ENCODE results near the gene CALN1. TPM values are rescaled to one million over a fixed set of nuclear protein-coding genes. Genes with fewer than 3 reads are reported as not detected.

Gene CALN1
- total RNA-seq, 4 donors from 2014 or later, result under 0.01 to 0.33 (median 0.10) TPM; not detected in 1

DNA sequence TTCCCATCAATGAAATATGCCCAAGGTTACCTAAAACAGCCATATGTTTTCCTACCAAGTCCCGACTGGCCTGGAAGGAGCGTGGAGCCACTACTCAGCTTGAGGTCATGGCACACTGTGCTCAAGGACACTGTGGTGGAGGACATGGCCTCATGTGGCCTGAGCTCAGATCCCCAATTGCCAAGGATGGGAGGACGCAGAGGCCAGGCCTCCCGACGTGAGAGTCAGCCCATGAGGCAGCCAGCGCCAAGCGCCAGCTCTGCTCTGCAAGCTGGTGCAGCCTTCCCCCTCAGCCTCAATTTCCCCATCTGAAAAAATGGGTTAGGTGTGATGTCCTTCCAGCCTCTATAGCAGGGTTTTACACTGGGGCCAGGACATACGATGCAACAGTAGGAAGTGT lies 302.6 kb downstream of the CALN1 start:
- 96 to 98% methylated on average over 4 to 5 of the region's 8 CpGs for WGBS, 2 donors
- intact Hi-C loops (cut with DNase I), result no loop called here
- Histone ChIP-seq H3K36me3 (no peaks in the 10 kb centered on the region), H3K27me3 (no peaks in the 10 kb centered on the region), H3K4me3 (replicated peaks in 1 of 3) (no peak overlapping the region), H3K27ac (no peak overlapping the region), H3K4me1 (no peaks in the 10 kb centered on the region), H3K9me3 (no peaks in the 10 kb centered on the region)
- no peak for TF ChIP-seq POLR2A (IDR thresholded peaks at IDR 0.05)
- TF ChIP-seq, protein P1, sequence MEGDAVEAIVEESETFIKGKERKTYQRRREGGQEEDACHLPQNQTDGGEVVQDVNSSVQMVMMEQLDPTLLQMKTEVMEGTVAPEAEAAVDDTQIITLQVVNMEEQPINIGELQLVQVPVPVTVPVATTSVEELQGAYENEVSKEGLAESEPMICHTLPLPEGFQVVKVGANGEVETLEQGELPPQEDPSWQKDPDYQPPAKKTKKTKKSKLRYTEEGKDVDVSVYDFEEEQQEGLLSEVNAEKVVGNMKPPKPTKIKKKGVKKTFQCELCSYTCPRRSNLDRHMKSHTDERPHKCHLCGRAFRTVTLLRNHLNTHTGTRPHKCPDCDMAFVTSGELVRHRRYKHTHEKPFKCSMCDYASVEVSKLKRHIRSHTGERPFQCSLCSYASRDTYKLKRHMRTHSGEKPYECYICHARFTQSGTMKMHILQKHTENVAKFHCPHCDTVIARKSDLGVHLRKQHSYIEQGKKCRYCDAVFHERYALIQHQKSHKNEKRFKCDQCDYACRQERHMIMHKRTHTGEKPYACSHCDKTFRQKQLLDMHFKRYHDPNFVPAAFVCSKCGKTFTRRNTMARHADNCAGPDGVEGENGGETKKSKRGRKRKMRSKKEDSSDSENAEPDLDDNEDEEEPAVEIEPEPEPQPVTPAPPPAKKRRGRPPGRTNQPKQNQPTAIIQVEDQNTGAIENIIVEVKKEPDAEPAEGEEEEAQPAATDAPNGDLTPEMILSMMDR (IDR thresholded peaks at IDR 0.05), result no peak
- DNase-seq, result no peak

DNA sequence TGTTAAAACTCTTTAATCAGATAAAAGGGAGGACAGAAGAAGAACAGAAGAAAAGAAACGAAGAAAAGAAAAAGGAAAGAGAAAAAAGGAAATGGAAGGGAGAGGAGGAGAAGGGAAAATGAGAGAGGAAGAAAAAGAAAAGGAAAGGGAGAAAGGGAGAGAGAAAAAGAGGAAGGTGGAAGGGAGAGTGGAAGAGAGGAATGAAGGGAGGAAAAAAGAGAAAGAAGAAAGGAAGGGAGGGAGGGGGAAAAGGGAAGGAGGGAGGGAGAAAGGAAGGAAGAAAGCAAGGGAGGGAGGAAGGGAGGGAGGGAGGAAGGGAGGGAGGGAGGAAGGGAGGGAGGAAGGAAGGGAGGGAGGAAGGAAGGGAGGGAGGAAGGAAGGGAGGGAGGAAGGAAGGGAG lies 305.7 kb downstream of the CALN1 start:
- H3K9me3 ChIP-seq, result no peaks in the 10 kb centered on the region
- intact Hi-C loops (cut with DNase I), result no loop called here
- H3K27me3 ChIP-seq, result no peaks in the 10 kb centered on the region
- H3K27ac ChIP-seq, result no peak overlapping the region
- no peaks in the 10 kb centered on the region for H3K36me3 ChIP-seq
- WGBS, 2 donors, result 76 to 77% methylated on average over 1 of the region's 1 CpG
- no peaks in the 10 kb centered on the region for H3K4me1 ChIP-seq
- TF ChIP-seq POLR2A (IDR thresholded peaks at IDR 0.05), result no peak
- TF ChIP-seq, protein P1 (IDR thresholded peaks at IDR 0.05), result no peak
- no peak overlapping the region for H3K4me3 ChIP-seq (replicated peaks in 1 of 3)
- no peak for DNase-seq

DNA sequence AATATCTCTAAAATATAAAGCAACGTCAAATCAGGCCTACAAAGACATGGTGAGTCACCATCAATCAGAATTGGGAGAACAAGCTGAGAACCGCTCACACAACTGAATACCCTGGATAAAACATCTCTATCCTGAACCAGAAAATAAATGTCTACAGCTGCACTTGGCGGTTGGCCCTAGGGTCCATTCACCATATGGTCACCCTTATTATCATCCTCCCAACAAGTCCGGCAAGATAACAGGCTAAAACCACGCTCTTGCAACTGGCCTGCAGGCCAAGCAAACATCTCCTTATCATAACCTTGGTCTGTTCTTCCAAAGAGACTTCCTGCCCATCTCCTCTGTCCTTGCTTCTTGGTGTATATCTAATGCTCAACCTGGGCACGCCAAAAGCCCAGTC lies 310.7 kb downstream of the CALN1 start:
- Histone ChIP-seq H3K36me3 (no peaks in the 10 kb centered on the region), H3K27me3 (no peaks in the 10 kb centered on the region), H3K4me3 (replicated peaks in 1 of 3) (no peak overlapping the region), H3K9me3 (no peaks in the 10 kb centered on the region), H3K27ac (no peak overlapping the region), H3K4me1 (no peaks in the 10 kb centered on the region)
- intact Hi-C loops (cut with DNase I), result no loop called here
- TF ChIP-seq, protein P1 (IDR thresholded peaks at IDR 0.05), result no peak
- TF ChIP-seq POLR2A (IDR thresholded peaks at IDR 0.05), result no peak
- WGBS, 2 donors, result 86 to 89% methylated on average over 6 of the region's 6 CpGs
- DNase-seq, result no peak

DNA sequence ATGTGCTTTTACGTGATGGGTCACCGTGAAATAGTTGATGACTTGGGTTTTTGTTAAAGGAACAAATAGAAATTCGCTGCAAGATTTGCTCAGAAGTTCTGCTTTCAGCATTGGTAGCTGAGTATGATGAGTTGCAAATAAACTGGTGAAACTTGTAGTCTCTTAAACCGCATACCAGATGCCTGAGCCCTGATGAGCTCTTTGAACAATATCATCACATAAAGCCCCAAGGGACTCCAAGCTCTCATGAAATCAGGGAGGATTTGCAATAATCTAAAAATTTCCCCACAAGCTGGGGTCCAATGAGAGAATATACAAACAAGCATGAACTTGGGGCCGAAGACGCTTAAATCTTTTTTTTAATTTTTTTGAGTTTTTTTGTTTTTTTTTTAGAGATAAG lies 312.4 kb downstream of the CALN1 start:
- WGBS, 2 donors, result 80 to 82% methylated on average over 6 of the region's 6 CpGs
- TF ChIP-seq POLR2A (IDR thresholded peaks at IDR 0.05), result no peak
- TF ChIP-seq, protein P1 (IDR thresholded peaks at IDR 0.05), result no peak
- Histone ChIP-seq H3K27me3 (no peaks in the 10 kb centered on the region), H3K9me3 (no peaks in the 10 kb centered on the region), H3K4me3 (replicated peaks in 1 of 3) (no peak overlapping the region), H3K36me3 (no peaks in the 10 kb centered on the region), H3K4me1 (no peaks in the 10 kb centered on the region), H3K27ac (no peak overlapping the region)
- intact Hi-C loops (cut with DNase I), result no loop called here
- DNase-seq, result no peak

DNA sequence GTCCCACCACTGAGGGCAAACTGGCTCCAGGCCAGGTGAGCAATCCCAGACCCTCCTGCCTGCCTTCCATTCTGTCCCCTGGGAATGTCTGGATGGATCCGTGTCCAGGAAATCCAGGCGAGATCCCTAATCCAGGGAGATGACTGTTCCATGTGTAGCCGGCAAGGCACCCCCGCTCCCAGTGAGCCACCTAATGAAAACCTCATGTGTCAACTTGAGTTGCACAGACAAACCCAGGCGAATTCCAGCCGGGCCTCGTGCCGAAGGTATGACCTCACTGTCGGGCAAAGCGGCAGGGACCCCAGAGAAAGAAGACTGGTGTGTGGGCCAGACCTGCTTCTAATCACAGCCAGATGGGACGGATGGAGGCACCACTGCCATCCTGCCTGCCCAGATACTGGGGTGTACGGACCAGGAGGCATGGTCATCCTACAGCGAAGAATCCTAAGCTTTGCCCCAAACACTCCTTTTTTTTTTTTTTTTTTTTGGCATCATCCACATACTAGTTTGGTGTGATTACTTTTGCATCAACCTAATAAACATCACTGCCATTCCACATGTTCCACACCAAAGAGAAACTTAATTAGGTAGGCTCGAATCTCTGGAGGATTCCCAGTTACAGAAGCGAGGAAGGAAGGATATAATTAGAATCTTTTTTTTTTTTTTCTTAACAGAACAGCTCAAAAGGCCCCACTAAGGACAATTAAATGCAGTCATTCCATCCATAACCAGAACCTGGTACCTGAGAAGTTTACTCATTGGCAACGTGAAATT lies 313.1 kb downstream of the CALN1 start:
- no peaks in the 10 kb centered on the region for H3K27me3 ChIP-seq
- TF ChIP-seq, protein P1 (IDR thresholded peaks at IDR 0.05), result no peak
- no peak for TF ChIP-seq POLR2A (IDR thresholded peaks at IDR 0.05)
- H3K4me1 ChIP-seq, result no peaks in the 10 kb centered on the region
- WGBS, 2 donors, result 73 to 76% methylated on average over 12 to 16 of the region's 16 CpGs
- no peak for DNase-seq
- intact Hi-C loops (cut with DNase I), result no loop called here
- no peaks in the 10 kb centered on the region for H3K36me3 ChIP-seq
- no peak overlapping the region for H3K4me3 ChIP-seq (replicated peaks in 1 of 3)
- no peaks in the 10 kb centered on the region for H3K9me3 ChIP-seq
- H3K27ac ChIP-seq, result no peak overlapping the region
